Coronary artery (tissue), 2 donors: Measurements from ENCODE around the gene KRT6C.

Source experiments
- DNase-seq: peaks from one replicate; pipeline ENCODE4 v3.0.0-alpha.2; 2017; ENCODE audit warnings: low spot score
- H3K27ac ChIP-seq, 2 donors: fragments of 200-600 bp; sonication (generic); one replicate each; pipeline ENCODE4 v1.5.1; 2016 to 2019
- H3K4me3 ChIP-seq: fragments of 200-600 bp; sonication (generic); 2 replicates; pipeline ENCODE4 v1.5.1; 2016; ENCODE audit warnings: mild to moderate bottlenecking, moderate library complexity
- CTCF ChIP-seq: fragments of 200-600 bp; sonication (generic); IDR thresholded peaks from one replicate; pipeline ENCODE4 v1.5.1; 2019; ENCODE audit warnings: antibody characterized with exemption

Gene KRT6C

DNA sequence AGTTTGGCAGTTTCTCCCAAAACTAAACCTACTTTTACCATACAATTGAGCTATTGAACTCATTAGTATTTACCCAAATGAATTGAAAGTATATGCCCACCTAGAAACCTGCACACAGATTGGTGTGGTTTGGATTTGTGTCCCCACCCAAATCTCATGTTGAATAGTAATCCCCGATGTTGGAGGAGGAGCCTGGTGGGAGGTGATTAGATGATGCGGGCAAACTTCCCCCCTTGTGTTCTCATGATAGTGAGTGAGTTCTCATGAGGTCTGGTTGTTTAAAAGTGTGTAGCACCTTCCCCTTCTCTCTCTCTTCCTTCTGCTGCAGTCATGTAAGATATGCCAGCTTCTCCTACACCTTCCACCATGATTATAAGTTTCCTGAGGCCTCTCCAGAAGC is 4.0 kb upstream of the KRT6C start:
- DNase-seq = no peak
- H3K27ac ChIP-seq = no peak overlapping the region
- no peak for TF ChIP-seq CTCF
- no peak overlapping the region for H3K4me3 ChIP-seq

- DNase-seq = no peak
- no peak overlapping the region for H3K27ac ChIP-seq
- no peak for TF ChIP-seq CTCF
- H3K4me3 ChIP-seq = no peak overlapping the region
Measured at GRCh38 chr12:52474212-52474611, 607 bp upstream of the KRT6C start.

GRCh38 chr12:52469853-52470252 is 3.8 kb downstream of the KRT6C start:
- H3K4me3 ChIP-seq = no peak overlapping the region
- H3K27ac ChIP-seq = no peak overlapping the region
- no peak for TF ChIP-seq CTCF
- DNase-seq = no peak

DNA sequence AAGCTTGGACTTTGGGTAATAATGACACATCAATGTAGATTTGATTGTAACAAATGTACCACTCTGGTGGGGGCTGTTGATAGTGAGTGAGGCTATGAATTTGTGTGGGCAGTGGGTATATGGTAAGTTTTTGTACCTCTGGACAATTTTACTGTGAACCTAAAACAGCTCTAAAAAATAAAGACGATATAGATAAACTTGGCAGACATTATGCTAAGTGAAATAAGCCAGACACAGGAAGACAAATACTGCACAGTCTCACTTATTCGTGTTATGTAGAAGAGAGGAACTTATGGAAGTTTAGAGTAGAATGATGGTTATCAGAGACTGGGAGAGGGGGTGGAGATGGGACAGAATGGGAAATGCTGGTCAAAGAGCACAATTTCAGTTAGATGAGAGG is 8.7 kb downstream of the KRT6C start:
- H3K4me3 ChIP-seq = no peak overlapping the region
- TF ChIP-seq CTCF = no peak
- no peak for DNase-seq
- no peak overlapping the region for H3K27ac ChIP-seq

DNA sequence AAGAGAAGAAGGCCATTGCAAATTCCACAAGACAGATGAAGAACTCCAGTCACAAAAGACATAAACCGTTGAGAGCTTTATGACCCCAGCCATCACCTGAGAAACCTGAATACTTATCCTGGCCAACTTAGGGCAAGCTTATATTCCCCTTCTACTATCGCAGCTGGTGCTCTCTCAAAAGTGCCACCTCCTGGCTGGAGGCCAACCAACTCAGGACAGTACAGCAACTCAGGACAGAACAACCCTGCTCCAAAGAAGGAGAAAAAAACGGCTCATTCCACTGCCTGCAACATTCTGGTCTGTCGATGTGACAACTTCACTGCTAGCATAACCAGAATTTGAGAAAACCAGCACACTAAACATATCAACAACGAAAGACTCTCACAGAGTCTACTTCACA is 11.9 kb downstream of the KRT6C start:
- no peak overlapping the region for H3K27ac ChIP-seq
- no peak overlapping the region for H3K4me3 ChIP-seq
- no peak for DNase-seq
- TF ChIP-seq CTCF = no peak

DNA sequence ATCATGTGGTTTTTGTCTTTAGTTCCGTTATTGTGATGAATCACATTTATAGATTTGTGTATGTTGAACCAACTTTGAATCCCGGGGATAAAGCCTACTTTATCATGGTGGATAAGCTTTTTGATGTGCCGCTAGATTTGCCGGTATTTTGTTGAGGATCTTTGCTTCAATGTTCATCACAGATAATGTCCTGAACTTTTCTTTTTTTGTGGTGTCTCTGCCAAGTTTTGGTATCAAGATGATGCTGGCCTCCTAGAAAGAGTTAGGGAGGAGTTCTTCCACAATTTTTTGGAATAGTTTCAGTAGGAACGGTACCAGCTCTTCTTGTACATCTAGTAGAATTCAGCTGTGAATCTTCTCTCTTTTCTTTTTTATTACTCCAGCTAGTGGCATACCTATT is 14.7 kb downstream of the KRT6C start:
- no peak for DNase-seq
- no peak for TF ChIP-seq CTCF
- no peak overlapping the region for H3K27ac ChIP-seq

DNA sequence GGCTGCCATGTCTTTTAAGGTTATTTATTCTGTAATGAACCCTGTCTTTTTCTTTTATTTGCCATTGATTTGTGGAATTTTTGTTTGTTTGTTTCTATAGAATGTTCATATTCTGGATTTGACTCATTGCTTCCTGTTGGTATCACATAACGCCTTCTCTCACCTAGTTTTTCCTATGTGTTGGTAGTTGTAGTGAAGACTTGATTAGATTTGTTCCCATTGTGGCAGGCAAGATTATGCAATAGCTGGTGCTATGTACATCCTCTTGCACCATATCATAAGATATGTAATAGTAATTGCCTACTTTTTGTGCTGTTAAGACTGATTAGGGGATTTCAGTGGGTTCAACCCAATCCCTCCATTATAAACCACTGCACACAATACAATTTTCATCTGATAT is 17.8 kb downstream of the KRT6C start:
- H3K27ac ChIP-seq = no peak overlapping the region
- no peak for TF ChIP-seq CTCF
- H3K4me3 ChIP-seq = no peak overlapping the region
- DNase-seq = no peak

More for the DNA sequence above, 14.7 kb downstream of the KRT6C start:
- no peak overlapping the region for H3K4me3 ChIP-seq
